ENCODE results near the gene AFP.
A peak's percentile ranks its signal among the peaks of the same experiment; 100 is the strongest.

Gene AFP

DNA sequence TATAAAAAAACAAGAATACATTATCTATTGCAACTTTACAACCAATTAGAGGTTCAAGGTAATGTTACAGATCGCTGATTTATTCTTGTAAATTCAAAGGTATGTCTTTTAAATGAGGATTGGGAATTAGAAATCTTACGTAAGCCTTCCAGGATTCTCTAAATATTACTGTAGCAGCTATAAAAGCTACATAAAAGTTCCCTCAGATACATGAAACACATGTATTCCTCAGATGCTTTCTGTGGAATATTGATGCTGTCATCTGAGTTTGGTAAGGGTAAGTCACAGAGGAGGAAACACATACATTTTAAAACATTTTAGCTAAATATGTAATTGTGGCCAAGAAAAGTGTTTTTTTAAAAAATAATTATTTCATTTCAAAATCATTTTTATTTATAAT, 3.4 kb downstream of the AFP start:
- DNase-seq, result no peak

DNA sequence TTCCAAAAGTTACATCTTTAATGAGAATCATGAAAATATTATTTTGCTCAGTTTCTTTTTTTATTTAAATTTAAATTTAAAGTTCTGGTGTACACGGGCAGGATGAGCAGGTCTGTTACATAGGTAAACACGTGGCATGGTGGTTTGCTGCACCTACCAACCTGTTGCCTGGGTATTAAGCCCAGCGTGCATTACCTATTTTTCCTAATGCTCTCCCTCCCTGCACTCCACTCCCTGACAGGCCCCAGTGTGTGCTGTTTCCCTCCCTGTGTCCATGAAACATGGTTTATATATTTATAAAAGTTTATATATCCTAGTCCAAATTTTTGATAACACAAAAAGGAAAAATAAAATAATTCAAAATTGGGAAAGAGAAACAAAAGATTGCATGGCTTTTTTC, 4.0 kb downstream of the AFP start:
- no peak for DNase-seq

- no peak for DNase-seq
Measured at GRCh38 chr4:73440653-73441052, 4.6 kb downstream of the AFP start.

DNA sequence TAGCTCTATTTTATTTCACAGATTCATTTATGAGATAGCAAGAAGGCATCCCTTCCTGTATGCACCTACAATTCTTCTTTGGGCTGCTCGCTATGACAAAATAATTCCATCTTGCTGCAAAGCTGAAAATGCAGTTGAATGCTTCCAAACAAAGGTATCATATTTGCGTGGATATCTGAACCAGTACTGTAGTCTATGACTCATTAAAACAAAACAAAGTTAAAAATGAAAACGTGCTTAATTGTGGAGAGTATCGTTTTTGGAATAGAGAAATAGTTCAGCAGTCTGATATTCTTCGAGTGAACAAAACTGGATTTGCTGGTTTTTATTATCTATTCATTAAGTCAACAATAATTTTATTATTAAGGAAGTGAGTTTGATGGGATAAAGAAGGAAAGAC, 6.3 kb downstream of the AFP start:
- no peak for DNase-seq

DNA sequence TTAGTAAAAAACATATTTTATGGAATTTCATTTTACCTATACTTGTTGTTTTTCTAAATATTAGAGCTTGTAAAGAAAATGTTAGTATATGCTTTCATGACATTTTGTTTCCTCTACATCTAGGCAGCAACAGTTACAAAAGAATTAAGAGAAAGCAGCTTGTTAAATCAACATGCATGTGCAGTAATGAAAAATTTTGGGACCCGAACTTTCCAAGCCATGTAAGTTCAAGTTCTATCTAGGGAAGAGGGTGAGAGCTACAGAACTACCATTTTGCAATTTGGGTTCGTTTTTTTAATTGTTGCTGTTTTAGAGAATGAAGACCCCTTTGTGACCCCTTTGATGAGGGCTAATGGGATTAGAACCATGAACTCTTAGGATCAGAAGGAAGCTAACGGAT, 7.2 kb downstream of the AFP start:
- DNase-seq, result no peak

DNA sequence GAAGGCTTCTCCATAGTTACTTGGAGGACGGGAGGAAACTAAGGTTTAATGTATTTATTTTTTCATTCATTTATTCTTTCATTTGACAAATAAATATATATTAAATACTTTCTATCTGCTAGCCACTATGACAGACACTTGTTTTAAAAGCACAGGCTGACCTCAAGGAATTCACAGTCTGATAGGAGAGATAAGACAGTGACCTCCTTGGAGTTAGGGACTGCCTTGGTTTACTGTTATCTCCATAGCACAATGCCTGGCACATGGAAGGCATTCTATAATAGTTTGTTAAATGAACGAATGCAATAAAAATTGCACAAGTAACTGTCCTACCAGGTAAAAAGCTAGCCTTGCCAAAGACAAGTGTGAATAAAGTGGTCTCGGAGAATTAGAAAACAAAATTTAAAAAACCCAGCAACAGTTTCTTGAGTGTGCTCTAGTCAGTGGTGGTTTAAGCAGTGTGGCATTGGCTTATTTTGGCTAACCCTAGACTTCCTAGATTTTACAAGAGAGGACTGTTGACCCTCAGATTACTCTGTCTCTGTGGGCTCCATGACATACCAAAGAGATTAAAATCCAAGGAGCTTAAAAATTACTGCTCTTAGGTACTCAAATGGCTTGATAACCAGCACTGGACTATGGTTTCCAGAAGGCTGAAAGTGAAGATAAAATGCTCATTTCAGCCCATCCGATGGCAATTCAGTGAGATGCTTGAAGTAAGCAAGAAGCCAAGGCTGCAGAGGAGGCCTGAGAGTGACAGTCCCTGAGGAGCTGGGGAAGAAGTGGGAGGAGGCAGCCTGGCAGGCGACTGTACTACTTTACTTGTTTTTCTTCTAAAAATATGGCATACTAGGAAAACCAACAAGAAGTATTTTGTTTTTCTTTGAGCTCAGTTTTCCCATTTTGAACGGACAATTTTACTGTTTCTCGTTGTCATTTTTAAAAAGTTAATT, 9.6 kb downstream of the AFP start:
- DNase-seq, result no peak

GRCh38 chr4:73446336-73446938, 10.4 kb downstream of the AFP start:
- peak; percentile 66 for DNase-seq

GRCh38 chr4:73447671-73448070, 11.7 kb downstream of the AFP start:
- DNase-seq, result no peak

GRCh38 chr4:73448448-73449203, 12.6 kb downstream of the AFP start:
- no peak for DNase-seq

DNA sequence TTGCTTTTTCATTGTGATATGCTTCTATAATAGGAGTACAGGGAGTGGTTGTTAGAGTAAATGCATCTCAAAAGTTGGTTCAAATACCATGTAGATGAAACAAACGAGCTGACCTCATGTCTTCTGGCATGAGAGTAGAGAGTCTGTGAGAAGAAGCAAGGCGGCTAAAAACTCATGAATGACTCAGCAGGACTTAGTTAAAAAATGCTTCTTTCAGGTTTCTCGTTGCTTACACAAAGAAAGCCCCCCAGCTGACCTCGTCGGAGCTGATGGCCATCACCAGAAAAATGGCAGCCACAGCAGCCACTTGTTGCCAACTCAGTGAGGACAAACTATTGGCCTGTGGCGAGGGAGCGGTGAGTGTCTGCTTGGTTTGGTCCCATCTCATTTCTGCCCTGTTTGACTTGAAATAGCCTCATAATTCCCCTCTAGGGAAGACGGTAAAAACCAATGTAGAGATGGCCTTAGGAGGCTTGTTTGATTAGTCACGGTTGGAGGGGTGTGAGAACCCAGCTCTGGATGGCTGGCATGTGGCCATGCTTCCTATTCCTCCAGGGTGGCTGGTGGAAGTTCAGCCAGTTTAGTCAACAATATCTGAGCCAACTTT, 14.5 kb downstream of the AFP start:
- DNase-seq, result peak; percentile 80

DNA sequence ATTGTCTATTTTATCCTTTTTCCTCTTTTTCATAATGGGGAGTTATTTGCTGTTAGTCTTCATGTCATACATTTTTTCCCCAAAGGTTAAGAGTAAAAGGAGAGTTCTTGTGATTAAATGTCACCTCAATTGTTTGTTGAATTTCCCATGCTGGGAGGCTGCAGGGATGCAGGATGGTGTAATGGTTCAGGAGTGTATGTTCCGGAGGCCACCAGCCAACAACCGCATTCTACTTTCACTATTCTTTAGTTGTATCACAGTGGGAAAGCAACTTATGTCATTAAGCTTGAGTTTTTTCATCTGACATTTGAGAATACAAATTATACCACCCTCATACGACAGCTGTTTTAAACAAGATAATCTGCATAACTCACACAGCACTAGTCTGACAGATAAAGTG, 15.4 kb downstream of the AFP start:
- DNase-seq, result peak; percentile 87

GRCh38 chr4:73451981-73452747, 16.1 kb downstream of the AFP start:
- no peak for DNase-seq

DNA sequence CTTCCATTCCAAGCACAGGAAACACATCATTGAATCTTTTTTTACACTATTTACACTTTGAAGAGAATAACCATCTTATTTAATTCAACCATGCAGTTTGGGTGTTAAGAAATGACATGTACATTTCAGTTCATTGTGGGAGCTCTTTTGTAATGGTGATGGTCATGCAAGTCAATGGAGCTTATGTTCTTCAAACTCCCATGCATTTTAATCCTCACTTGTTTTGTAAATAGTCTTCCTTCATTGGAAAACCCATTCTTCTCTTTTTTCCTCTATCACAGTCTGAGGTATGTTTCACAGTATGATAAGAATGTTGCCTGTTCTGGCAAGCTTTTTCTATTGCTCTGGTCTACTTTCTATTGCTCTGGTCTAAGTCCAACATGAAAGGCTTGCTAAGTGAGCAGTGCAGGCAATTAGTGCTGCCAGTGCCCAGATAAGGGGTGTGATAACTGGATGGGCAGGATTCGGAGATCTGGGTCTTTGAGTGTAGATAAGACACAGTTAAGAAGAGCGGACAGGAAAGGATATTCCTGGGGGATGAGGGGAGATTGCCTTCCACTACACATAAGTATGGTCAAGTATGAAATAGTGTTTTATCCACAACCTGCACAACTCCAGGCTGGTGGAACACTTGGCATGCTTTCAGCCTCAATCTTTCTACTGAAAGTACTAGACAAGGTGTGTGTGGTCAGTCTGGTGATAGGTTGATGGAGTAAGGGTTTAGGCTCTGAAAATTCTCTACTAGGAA, 17.1 kb downstream of the AFP start:
- no peak for DNase-seq

DNA sequence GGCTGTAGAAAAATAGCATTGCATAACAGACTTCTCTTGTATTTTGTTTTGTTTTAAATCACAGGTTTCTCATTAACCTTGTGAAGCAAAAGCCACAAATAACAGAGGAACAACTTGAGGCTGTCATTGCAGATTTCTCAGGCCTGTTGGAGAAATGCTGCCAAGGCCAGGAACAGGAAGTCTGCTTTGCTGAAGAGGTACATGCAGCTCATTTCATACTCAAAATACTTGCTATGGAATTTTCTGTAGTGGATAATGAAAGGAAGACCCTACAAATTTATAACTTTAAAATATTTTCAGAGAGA, 17.6 kb downstream of the AFP start:
- DNase-seq, result no peak

GRCh38 chr4:73454920-73455319, 18.9 kb downstream of the AFP start:
- no peak for DNase-seq

GRCh38 chr4:73456177-73457022, 20.4 kb downstream of the AFP start:
- no peak for DNase-seq

DNA sequence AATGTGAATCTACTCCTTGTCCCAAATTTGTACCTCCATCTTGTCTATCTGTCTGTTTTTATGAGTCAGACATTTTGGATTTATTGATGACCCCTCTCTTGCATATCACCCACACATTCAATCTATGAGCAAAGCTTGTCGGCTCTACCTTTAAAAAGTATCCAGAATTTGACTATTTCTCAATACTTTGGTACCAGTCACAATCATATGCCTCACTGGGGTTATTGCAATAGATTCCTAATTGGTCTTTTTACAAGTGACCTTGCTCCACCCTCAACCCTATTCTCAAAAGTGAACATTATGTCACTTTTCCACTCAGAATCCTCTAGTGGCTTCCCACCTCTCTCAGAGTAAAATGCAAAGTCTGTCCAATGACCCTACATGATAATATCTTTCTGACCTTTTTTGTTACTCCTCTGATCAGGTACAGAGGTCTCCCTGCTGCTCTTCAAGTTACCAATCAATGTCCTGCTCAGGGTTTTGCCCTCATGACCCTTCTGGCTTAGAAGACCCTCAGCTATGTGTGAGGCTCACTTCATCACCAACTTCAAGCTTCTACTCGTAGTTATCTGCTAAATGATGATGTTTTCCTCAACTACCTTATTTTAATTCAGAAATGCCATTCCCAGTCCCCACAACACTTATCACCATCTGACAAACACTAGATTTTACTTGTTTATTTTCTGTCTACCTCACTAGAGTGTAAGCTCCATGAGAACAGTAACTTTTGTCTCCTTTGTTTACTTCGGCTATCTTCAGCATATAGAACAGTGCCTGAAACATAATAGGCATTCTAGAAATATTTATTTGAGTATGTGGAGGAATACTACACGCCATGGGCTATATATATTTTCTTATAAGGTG, 22.4 kb downstream of the AFP start:
- no peak for DNase-seq

DNA sequence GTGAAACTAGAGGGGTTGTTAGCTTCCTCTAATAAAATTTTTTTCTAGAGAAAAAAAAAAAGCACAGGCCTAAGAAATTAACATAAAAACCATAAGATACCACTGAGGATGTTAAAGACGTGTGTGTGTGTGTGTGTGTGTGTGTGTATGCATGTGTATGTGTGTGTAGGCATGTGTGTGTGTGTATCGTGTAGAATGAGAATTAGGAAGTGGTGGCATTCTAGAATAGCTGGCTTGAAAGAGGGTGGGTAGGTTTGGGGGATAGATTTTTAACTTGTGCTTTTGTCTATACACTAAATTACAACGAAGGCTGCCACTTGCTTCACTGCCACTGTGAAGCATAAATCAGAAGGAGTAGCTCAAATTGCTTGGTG, 23.0 kb downstream of the AFP start:
- DNase-seq, result no peak

DNA sequence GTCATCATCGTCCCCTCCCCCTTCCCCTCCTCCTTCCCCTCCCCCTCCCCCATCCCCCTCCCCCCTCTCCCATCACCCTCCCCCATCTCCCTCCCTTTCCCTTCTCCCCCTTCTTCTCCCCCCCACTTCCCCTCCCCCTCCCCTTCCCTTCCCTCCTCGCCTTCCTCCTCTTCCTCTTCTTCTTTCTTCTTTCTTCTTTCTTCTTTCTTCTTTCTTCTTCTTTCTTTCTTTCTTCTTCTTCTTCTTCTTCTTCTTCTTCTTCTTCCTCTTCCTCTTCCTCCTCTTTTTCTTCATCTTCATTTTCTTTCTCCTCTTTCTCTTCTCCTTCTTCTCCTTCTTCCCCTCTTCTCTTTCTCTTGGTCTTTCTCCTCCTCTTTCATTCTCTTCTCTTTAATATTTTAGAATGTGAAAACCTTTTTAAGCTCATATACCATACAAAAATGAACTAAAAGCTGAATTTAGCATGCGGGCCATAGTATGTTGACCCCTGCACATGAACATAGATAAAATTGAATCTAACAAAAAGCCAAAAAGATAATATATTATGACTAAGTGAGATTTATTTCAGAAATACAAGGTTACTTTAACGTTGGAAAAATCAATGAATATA, 25.0 kb downstream of the AFP start:
- DNase-seq, result no peak

- DNase-seq, result no peak
Measured at GRCh38 chr4:73468170-73468569, 32.1 kb downstream of the AFP start.
